Mesendoderm (in vitro differentiated cells): ENCODE results near the gene RUNX2.

Experiments
- DNase-seq: peaks from one replicate; pipeline ENCODE4 v3.0.0; 2013
- H2AK5ac ChIP-seq: 2 replicates; pipeline ENCODE4 v1.6.1; 2013; ENCODE audit warnings: low read length, inconsistent platforms
- H2BK120ac ChIP-seq: 2 replicates; pipeline ENCODE4 v1.6.1; 2013; ENCODE audit warnings: low read depth, mild to moderate bottlenecking, low read length, moderate library complexity, mixed read lengths
- H2BK15ac ChIP-seq: replicated peaks from 2 replicates; pipeline ENCODE4 v1.6.1; 2013; ENCODE audit warnings: low read depth, mild to moderate bottlenecking, moderate library complexity
- H2BK5ac ChIP-seq: 2 replicates; pipeline ENCODE4 v1.6.1; 2013; ENCODE audit warnings: low read length, inconsistent platforms
- H3K18ac ChIP-seq: 2 replicates; pipeline ENCODE4 v1.6.1; 2013; ENCODE audit warnings: mild to moderate bottlenecking, low read length, mixed read lengths
- H3K23ac ChIP-seq: one replicate; pipeline ENCODE4 v1.6.1; 2013; ENCODE audit warnings: low read length
- H3K27ac ChIP-seq: 2 replicates; pipeline ENCODE4 v1.5.1; 2013; ENCODE audit warnings: low read depth, mild to moderate bottlenecking, inconsistent platforms, low read length, moderate library complexity
- H3K27me3 ChIP-seq: 2 replicates; pipeline ENCODE4 v1.6.1; 2013; ENCODE audit warnings: low read length, control low read depth, mild to moderate bottlenecking, inconsistent platforms; ENCODE audit not compliant: insufficient read depth, poor library complexity
- H3K36me3 ChIP-seq: 2 replicates; pipeline ENCODE4 v1.6.1; 2013; ENCODE audit warnings: low read length, inconsistent platforms; ENCODE audit not compliant: control insufficient read depth, insufficient read depth
- H3K4ac ChIP-seq: one replicate; pipeline ENCODE4 v1.6.1; 2013; ENCODE audit warnings: low read depth, mild to moderate bottlenecking, low read length, moderate library complexity
- H3K4me1 ChIP-seq: 2 replicates; pipeline ENCODE4 v1.6.1; 2013; ENCODE audit warnings: low read depth, low read length, inconsistent platforms; ENCODE audit not compliant: control insufficient read depth
- H3K4me2 ChIP-seq: 2 replicates; pipeline ENCODE4 v1.6.1; 2013; ENCODE audit warnings: low read length
- H3K4me3 ChIP-seq: 2 replicates; pipeline ENCODE4 v1.5.1; 2013; ENCODE audit warnings: mild to moderate bottlenecking, low read length
- H3K56ac ChIP-seq: one replicate; pipeline ENCODE4 v1.6.1; 2013; ENCODE audit warnings: low read length
- H3K79me1 ChIP-seq: 2 replicates; pipeline ENCODE4 v1.6.1; 2013; ENCODE audit warnings: low read length, inconsistent platforms
- H3K79me2 ChIP-seq: 2 replicates; pipeline ENCODE4 v1.6.1; 2013; ENCODE audit warnings: mild to moderate bottlenecking, low read length; ENCODE audit not compliant: control insufficient read depth, insufficient read depth
- H3K9ac ChIP-seq: 2 replicates; pipeline ENCODE4 v1.6.1; 2013; ENCODE audit warnings: low read length, inconsistent platforms
- H4K5ac ChIP-seq: one replicate; pipeline ENCODE4 v1.6.1; 2013; ENCODE audit warnings: low read length
- H4K8ac ChIP-seq: one replicate; pipeline ENCODE4 v1.6.1; 2013; ENCODE audit warnings: low read depth, mild to moderate bottlenecking, control low read depth, low read length, moderate library complexity
- WGBS: extraction: QIAGEN DNeasy Blood & Tissue Kit; methylation state at CpG from one replicate; pipeline ENCODE4 v1.1.7; 2013; ENCODE audit warnings: low lambda C conversion rate, missing lambda C conversion rate; ENCODE audit not compliant: insufficient coverage; ENCODE audit errors: extremely low coverage; 5-methylcytosine and 5-hydroxymethylcytosine counted together

RUNX2 gene

GRCh38 chr6:45617441-45617840 is 289.3 kb downstream of the RUNX2 start:
- peaks cover 3% of the 10 kb centered on the region for H3K4me1 ChIP-seq
- DNase-seq = peak; percentile 16
- H3K18ac ChIP-seq = no peak overlapping the region
- H2BK120ac ChIP-seq = no peak overlapping the region
- H3K4me3 ChIP-seq = no peak overlapping the region
- H4K5ac ChIP-seq = no peak overlapping the region
- no peak overlapping the region for H2AK5ac ChIP-seq
- no peaks in the 10 kb centered on the region for H3K36me3 ChIP-seq
- no peak overlapping the region for H3K4me2 ChIP-seq
- no peak overlapping the region for H2BK5ac ChIP-seq
- WGBS = no CpG with 5 or more reads among the region's 3 CpGs
- H3K4ac ChIP-seq = no peak overlapping the region
- no peaks in the 10 kb centered on the region for H3K79me1 ChIP-seq
- H3K23ac ChIP-seq = no peak overlapping the region
- H3K9ac ChIP-seq = no peak overlapping the region
- no peak overlapping the region for H3K27ac ChIP-seq
- H3K56ac ChIP-seq = no peak overlapping the region
- H3K79me2 ChIP-seq = no peaks in the 10 kb centered on the region
- no peak overlapping the region for H4K8ac ChIP-seq
- H3K27me3 ChIP-seq = no peaks in the 10 kb centered on the region
- H2BK15ac ChIP-seq = no peak overlapping the region

- Histone ChIP-seq H3K27me3 (no peaks in the 10 kb centered on the region), H4K5ac (no peak overlapping the region), H4K8ac (no peak overlapping the region), H3K79me2 (no peaks in the 10 kb centered on the region), H3K4me1 (peaks cover 3% of the 10 kb centered on the region), H2BK5ac (no peak overlapping the region), H2AK5ac (no peak overlapping the region), H3K4me3 (no peak overlapping the region), H3K79me1 (no peaks in the 10 kb centered on the region), H2BK15ac (no peak overlapping the region), H3K4me2 (no peak overlapping the region), H3K4ac (no peak overlapping the region), H3K27ac (no peak overlapping the region), H3K9ac (no peak overlapping the region), H3K36me3 (no peaks in the 10 kb centered on the region), H3K18ac (no peak overlapping the region), H3K56ac (no peak overlapping the region), H2BK120ac (no peak overlapping the region), H3K23ac (no peak overlapping the region)
- no CpG with 5 or more reads among the region's 2 CpGs for WGBS
- no peak for DNase-seq
These were observed 290.1 kb downstream of the RUNX2 start for GRCh38 chr6:45618259-45618658.

DNA sequence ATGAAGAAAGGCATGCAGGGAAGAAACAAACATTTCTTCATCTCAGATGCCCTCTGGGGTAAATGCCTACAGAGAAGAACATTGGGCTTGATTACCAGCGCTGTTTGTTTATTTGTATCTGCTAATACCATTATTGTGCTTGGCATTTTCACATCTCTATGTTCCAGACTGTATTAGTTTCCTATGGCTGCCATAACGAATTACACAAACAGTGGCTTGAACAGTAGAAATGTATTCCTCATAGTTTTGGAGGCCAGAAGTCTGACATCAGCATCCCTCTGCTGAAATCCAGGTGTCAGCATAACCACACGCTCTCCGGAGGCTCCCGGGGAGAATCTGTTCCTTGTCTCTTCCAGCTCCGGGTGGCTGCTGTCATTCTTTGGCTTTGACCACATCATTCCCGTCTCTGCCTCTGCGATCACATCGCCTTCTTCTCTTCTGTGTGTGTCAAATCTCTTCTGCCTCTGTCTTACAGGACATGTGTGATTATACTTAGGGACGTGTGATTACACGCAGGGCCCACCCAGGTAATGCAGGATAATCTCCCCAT is 291.2 kb downstream of the RUNX2 start:
- DNase-seq = no peak
- no peak overlapping the region for H4K5ac ChIP-seq
- H3K23ac ChIP-seq = no peak overlapping the region
- no peak overlapping the region for H3K27ac ChIP-seq
- no peak overlapping the region for H3K4ac ChIP-seq
- no peak overlapping the region for H2BK5ac ChIP-seq
- H3K79me1 ChIP-seq = no peaks in the 10 kb centered on the region
- WGBS = no CpG with 5 or more reads among the region's 11 CpGs
- peaks cover 3% of the 10 kb centered on the region for H3K4me1 ChIP-seq
- no peaks in the 10 kb centered on the region for H3K79me2 ChIP-seq
- no peaks in the 10 kb centered on the region for H3K36me3 ChIP-seq
- H3K18ac ChIP-seq = no peak overlapping the region
- no peak overlapping the region for H3K4me3 ChIP-seq
- no peak overlapping the region for H3K4me2 ChIP-seq
- H3K56ac ChIP-seq = no peak overlapping the region
- H2BK15ac ChIP-seq = no peak overlapping the region
- H2BK120ac ChIP-seq = no peak overlapping the region
- H3K27me3 ChIP-seq = no peaks in the 10 kb centered on the region
- no peak overlapping the region for H4K8ac ChIP-seq
- H3K9ac ChIP-seq = no peak overlapping the region
- no peak overlapping the region for H2AK5ac ChIP-seq

DNA sequence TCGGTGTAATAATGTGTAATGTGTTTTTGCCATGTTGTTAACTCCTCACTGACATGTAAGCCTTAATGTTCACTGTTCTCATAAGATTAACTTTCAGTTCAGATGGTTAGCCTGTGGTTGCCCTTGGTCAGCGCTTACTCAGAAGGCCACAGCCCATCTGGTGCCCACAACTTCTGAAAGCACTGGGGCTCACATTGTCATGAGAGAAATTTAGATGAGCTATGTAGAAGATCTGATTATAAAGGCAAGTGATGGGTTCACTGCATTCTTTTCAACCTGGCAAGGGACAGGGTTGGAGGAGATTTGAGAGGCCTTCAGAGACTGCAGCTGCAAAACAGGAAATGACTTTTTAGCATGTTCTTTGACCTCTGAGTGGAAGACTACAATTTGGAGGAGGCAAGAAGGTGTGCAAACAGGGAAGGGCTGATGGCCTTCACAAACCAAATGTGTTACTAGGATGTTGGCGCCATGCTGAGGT is 291.9 kb downstream of the RUNX2 start:
- H3K4me3 ChIP-seq = no peak overlapping the region
- no peak overlapping the region for H3K4me2 ChIP-seq
- H4K5ac ChIP-seq = no peak overlapping the region
- H3K4me1 ChIP-seq = peaks cover 3% of the 10 kb centered on the region
- no peaks in the 10 kb centered on the region for H3K27me3 ChIP-seq
- no peak overlapping the region for H2BK15ac ChIP-seq
- no peak overlapping the region for H4K8ac ChIP-seq
- no peak overlapping the region for H2AK5ac ChIP-seq
- DNase-seq = no peak
- no peak overlapping the region for H3K18ac ChIP-seq
- H3K27ac ChIP-seq = no peak overlapping the region
- no peak overlapping the region for H3K23ac ChIP-seq
- no peak overlapping the region for H2BK120ac ChIP-seq
- H2BK5ac ChIP-seq = no peak overlapping the region
- no peak overlapping the region for H3K9ac ChIP-seq
- no peak overlapping the region for H3K4ac ChIP-seq
- no peaks in the 10 kb centered on the region for H3K36me3 ChIP-seq
- H3K79me1 ChIP-seq = no peaks in the 10 kb centered on the region
- no peak overlapping the region for H3K56ac ChIP-seq
- WGBS = no CpG with 5 or more reads among the region's 3 CpGs
- H3K79me2 ChIP-seq = no peaks in the 10 kb centered on the region

DNA sequence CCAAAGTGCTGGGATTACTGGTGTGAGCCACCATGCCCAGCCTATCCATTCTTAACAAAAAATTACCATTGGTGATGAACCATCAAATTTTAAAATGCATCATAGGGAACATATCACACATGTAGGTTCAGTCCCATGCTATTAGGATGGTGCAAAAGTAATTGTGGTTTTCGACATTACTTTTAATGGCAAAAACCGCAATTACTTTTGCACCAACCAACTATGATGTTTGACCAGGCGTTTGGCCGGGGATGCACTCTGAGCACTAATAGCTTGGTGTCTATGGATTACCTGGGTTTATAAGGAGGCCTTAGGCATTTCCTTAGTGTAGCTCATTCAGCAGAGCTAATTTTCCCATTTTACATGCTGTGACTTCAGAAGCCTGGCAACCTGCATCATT is 296.1 kb downstream of the RUNX2 start:
- H3K9ac ChIP-seq = no peak overlapping the region
- H2BK15ac ChIP-seq = no peak overlapping the region
- no CpG with 5 or more reads among the region's 4 CpGs for WGBS
- no peak overlapping the region for H3K4me2 ChIP-seq
- no peak overlapping the region for H4K5ac ChIP-seq
- no peak overlapping the region for H2BK5ac ChIP-seq
- H3K27me3 ChIP-seq = no peaks in the 10 kb centered on the region
- H3K4me1 ChIP-seq = peaks cover 3% of the 10 kb centered on the region
- H2BK120ac ChIP-seq = no peak overlapping the region
- H3K79me1 ChIP-seq = no peaks in the 10 kb centered on the region
- no peaks in the 10 kb centered on the region for H3K79me2 ChIP-seq
- DNase-seq = no peak
- no peaks in the 10 kb centered on the region for H3K36me3 ChIP-seq
- H3K4ac ChIP-seq = no peak overlapping the region
- no peak overlapping the region for H4K8ac ChIP-seq
- H3K56ac ChIP-seq = no peak overlapping the region
- H3K18ac ChIP-seq = no peak overlapping the region
- H3K23ac ChIP-seq = no peak overlapping the region
- no peak overlapping the region for H3K4me3 ChIP-seq
- H3K27ac ChIP-seq = no peak overlapping the region
- no peak overlapping the region for H2AK5ac ChIP-seq

DNA sequence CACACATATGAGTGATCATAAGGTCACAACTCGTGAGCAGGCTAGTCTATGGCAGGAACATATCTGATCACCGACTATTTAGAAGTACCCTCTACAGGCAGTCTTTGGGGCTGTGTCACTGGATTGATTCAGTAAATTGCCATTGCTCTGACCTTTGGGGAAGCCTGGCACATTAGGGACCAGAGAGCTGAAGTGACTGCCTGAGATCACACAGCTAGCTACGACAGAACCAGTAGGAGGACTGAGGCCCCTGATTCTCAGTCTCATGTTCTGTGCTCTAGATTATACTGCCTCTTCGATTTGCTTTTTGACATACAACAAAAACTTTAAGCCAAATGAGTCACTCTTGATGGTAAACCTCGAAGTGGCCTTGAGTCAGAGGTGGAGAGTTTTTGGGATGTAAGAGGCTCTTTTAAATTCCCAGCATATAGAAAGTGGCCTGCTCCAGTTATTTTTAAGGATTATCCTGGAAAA is 297.1 kb downstream of the RUNX2 start:
- Histone ChIP-seq H3K23ac (no peak overlapping the region), H3K27ac (no peak overlapping the region), H4K5ac (no peak overlapping the region), H3K79me2 (no peaks in the 10 kb centered on the region), H2BK15ac (no peak overlapping the region), H4K8ac (no peak overlapping the region), H3K4me1 (no peaks in the 10 kb centered on the region), H2BK120ac (no peak overlapping the region), H3K56ac (no peak overlapping the region), H3K18ac (no peak overlapping the region), H3K9ac (no peak overlapping the region), H3K79me1 (no peaks in the 10 kb centered on the region), H2BK5ac (no peak overlapping the region), H3K4me2 (no peak overlapping the region), H2AK5ac (no peak overlapping the region), H3K4ac (no peak overlapping the region), H3K27me3 (no peaks in the 10 kb centered on the region), H3K36me3 (no peaks in the 10 kb centered on the region), H3K4me3 (no peak overlapping the region)
- no peak for DNase-seq
- no CpG with 5 or more reads among the region's 5 CpGs for WGBS
